K562 (cell line): ENCODE data around the gene C11orf52.

ENCODE experiments used
- EZH2 ChIP-seq: IDR thresholded peaks from 2 replicates; pipeline ENCODE4 v1.6.1; 2012; ENCODE audit warnings: low read depth, mild to moderate bottlenecking, inconsistent platforms, low read length, borderline replicate concordance
- JUND ChIP-seq, 2 experiments: IDR thresholded peaks; 2 replicates in 1 of 2; 3 replicates in 1 of 2; pipeline ENCODE4 v1.6.1; 2011; ENCODE audit warnings: borderline replicate concordance in 2 of 2, low read depth in 2 of 2, low read length in 2 of 2, improper control_type of control experiment in 1 of 2, missing biosample characterization in 1 of 2, missing genetic modification characterization in 1 of 2, missing genetic modification reagents in 1 of 2
- KDM1A ChIP-seq, 2 experiments: fragments of 450-650 bp; IDR thresholded peaks; 2 replicates each; pipeline ENCODE4 v1.6.1; 2016; ENCODE audit warnings: mild to moderate bottlenecking in 2 of 2
- MAZ ChIP-seq, 2 experiments: fragments of 450-650 bp in 1 of 2; sonication (generic) in 1 of 2; formaldehyde crosslinking; IDR thresholded peaks in 1 of 2; conservative IDR thresholded peaks in 1 of 2; 2 replicates each; pipeline versions ENCODE4 v1.4.0 to v1.5.0; 2020; ENCODE audit warnings: mild to moderate bottlenecking in 1 of 2, missing genetic modification reagents in 1 of 2
- MYBL2 ChIP-seq, 2 experiments: fragments of 450-650 bp in 1 of 2; sonication (generic) in 1 of 2; formaldehyde crosslinking in 1 of 2; IDR thresholded peaks; 2 replicates each; pipeline versions ENCODE4 v1.6.1 to v1.8.1; 2017 to 2022; ENCODE audit warnings: borderline replicate concordance in 1 of 2, inconsistent platforms in 1 of 2, low read depth in 1 of 2, mild to moderate bottlenecking in 1 of 2, missing genetic modification reagents in 1 of 2, moderate library complexity in 1 of 2
- RFX5 ChIP-seq: IDR thresholded peaks from 2 replicates; pipeline ENCODE4 v1.6.1; 2011; ENCODE audit warnings: low read depth, mild to moderate bottlenecking, improper control_type of control experiment, low read length
- USF2 ChIP-seq: sonication (generic); formaldehyde crosslinking; IDR thresholded peaks from 2 replicates; pipeline ENCODE4 v1.5.0; 2020; ENCODE audit warnings: missing genetic modification reagents
- ZBTB49 ChIP-seq: sonication (generic); formaldehyde crosslinking; IDR thresholded peaks from 2 replicates; pipeline ENCODE4 v1.8.0; 2022; ENCODE audit warnings: missing genetic modification reagents, mild to moderate bottlenecking, borderline replicate concordance

DNA sequence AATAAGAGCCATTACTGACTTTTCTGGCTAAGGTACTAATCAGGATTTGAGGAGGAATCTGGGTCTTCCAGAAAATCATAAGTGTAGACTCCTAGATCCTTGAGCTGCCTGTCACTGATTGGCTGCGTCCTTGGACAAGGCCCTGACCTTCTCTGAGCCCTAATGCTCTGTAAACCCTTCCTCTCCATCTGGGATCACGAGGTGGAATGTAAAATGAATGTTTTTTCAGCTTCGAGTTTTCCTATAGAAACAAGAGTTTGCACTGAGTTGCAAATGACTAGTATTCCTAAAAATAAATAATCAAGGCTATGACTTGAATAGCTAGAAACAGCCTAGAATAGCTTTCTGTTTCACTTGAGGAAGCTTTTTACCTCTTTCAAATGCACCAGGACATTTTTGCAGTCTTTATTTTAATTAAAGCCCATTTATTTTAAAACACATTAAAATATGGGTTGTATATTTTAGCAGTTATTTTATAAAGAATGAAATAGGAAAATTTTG lies 17.4 kb downstream of the C11orf52 start:
- TF ChIP-seq MAZ (CRISPR knock-in tag; conservative IDR thresholded peaks at IDR 0.05 in 1 of 2, IDR thresholded peaks at IDR 0.05 in 1 of 2) (no peak), ZBTB49 (CRISPR knock-in tag) (no peak), EZH2 (no peak), MYBL2 (IDR thresholded peaks at IDR 0.05; ENCODE audit: low read depth) (no peak), MYBL2 (CRISPR knock-in tag; IDR thresholded peaks at IDR 0.05; ENCODE audit: borderline replicate concordance) (no peak), JUND (IDR thresholded peaks at IDR 0.05; ENCODE audit: borderline replicate concordance, low read depth, low read length) (no peak), JUND (tag; IDR thresholded peaks at IDR 0.05; ENCODE audit: borderline replicate concordance, low read depth, low read length) (no peak), KDM1A (IDR thresholded peaks at IDR 0.05) (no peak), RFX5 (no peak), USF2 (no peak)
